NB4 (cell line): ENCODE results near the gene SPATA31D4.
"Not testable (repeated sequence)": the region's sequence is repeated elsewhere in the genome, so short reads cannot be mapped to it uniquely, and the experiment has no call there.

Experiments used
- CTCF ChIP-seq: IDR thresholded peaks from one replicate; pipeline ENCODE4 v1.5.1; 2012; ENCODE audit warnings: low read depth, low read length
- MAX ChIP-seq: IDR thresholded peaks from 2 replicates; pipeline ENCODE4 v1.6.1; 2011; ENCODE audit warnings: low read depth, low read length
- MYC ChIP-seq: IDR thresholded peaks from 2 replicates; pipeline ENCODE4 v1.6.1; 2011; ENCODE audit warnings: low read depth, low read length
- POLR2A ChIP-seq: IDR thresholded peaks from 2 replicates; pipeline ENCODE4 v1.6.1; 2011; ENCODE audit warnings: mild to moderate bottlenecking; ENCODE audit not compliant: insufficient read length; ENCODE audit errors: extremely low read depth

GRCh38 chr9:81918507-81918906 lies 9.7 kb upstream of the SPATA31D4 start:
- not testable (repeated sequence) for TF ChIP-seq POLR2A, CTCF, MAX, MYC
